Measurements from ENCODE around the gene CDX1.

Gene CDX1

DNA sequence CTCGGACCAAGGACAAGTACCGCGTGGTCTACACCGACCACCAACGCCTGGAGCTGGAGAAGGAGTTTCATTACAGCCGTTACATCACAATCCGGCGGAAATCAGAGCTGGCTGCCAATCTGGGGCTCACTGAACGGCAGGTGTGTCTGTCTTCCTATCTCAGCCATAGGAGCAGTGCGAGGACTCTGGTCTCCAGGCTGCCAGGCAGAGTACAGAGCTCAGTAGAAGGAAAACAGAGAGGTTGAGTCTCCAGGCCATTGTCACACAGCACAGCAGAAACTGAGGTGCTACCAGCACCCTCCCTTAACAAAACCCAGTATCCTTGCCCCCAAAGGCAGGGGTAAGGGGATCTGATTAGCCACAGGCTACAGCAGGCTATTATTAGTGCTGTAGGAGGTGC, 16.2 kb downstream of the CDX1 start:
- TF ChIP-seq, protein P1, sequence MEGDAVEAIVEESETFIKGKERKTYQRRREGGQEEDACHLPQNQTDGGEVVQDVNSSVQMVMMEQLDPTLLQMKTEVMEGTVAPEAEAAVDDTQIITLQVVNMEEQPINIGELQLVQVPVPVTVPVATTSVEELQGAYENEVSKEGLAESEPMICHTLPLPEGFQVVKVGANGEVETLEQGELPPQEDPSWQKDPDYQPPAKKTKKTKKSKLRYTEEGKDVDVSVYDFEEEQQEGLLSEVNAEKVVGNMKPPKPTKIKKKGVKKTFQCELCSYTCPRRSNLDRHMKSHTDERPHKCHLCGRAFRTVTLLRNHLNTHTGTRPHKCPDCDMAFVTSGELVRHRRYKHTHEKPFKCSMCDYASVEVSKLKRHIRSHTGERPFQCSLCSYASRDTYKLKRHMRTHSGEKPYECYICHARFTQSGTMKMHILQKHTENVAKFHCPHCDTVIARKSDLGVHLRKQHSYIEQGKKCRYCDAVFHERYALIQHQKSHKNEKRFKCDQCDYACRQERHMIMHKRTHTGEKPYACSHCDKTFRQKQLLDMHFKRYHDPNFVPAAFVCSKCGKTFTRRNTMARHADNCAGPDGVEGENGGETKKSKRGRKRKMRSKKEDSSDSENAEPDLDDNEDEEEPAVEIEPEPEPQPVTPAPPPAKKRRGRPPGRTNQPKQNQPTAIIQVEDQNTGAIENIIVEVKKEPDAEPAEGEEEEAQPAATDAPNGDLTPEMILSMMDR (IDR thresholded peaks at IDR 0.05; ENCODE audit: insufficient read depth, missing control alignments) = no peak
- DNase-seq (ENCODE audit: insufficient read length, low spot score) (no peak), FAIRE-seq (no peak)

DNA sequence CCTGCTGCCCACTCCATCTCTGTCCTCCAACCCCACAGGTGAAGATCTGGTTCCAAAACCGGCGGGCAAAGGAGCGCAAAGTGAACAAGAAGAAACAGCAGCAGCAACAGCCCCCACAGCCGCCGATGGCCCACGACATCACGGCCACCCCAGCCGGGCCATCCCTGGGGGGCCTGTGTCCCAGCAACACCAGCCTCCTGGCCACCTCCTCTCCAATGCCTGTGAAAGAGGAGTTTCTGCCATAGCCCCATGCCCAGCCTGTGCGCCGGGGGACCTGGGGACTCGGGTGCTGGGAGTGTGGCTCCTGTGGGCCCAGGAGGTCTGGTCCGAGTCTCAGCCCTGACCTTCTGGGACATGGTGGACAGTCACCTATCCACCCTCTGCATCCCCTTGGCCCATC, 16.9 kb downstream of the CDX1 start:
- no peak for DNase-seq (ENCODE audit: insufficient read length, low spot score)
- no peak for FAIRE-seq
- TF ChIP-seq, protein P1 (IDR thresholded peaks at IDR 0.05; ENCODE audit: insufficient read depth, missing control alignments) = no peak

DNA sequence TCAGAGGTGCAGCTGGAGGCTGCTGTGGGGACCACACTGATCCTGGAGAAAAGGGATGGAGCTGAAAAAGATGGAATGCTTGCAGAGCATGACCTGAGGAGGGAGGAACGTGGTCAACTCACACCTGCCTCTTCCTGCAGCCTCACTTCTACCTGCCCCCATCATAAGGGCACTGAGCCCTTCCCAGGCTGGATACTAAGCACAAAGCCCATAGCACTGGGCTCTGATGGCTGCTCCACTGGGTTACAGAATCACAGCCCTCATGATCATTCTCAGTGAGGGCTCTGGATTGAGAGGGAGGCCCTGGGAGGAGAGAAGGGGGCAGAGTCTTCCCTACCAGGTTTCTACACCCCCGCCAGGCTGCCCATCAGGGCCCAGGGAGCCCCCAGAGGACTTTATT, 17.4 kb downstream of the CDX1 start:
- FAIRE-seq (no peak), DNase-seq (ENCODE audit: insufficient read length, low spot score) (no peak)
- TF ChIP-seq, protein P1 (IDR thresholded peaks at IDR 0.05; ENCODE audit: insufficient read depth, missing control alignments) = no peak

DNA sequence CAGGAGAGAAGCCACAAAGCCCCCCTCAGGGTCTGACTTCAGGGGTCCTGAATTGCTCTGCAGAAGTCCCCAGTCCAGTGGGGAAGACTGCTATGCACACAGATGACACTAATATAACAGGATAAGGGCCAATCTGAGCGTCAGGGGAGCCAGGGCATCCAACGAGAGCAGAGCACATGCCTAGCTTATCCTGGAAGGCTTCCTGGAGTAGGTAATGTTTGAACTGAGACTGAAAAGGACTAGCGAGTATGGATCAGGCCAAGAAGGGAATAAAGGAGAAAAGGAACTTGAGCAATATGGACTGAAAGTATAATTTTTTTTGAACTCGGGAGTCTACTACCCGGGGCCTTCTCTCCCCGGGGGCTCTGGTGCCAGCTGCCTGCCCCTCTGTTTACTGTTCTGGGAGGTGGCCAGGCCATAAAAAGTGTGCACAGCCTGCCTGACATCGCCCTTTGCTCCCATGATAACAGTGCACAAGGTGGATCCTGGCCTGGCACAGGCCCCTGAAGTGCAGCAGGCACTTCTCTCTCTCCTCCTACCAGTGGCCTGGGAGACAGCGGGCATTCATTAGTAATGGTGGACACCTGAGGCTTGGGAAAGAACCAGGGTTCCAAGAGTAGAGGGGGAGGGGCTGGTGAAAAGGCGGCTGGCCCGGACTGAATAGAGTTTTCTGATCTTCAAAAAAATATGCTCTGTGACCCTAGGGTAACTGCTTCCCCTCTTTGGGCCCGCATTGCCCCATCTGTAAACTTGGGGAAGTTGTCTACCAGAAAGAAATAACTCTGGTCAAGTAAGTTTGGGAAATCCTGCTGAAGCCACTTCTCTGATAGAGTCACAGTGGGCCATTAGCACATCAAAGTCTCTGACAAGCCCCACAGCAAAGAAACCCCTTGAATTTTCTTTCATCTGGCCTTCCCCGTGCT, 18.7 kb downstream of the CDX1 start:
- DNase-seq (ENCODE audit: insufficient read length, low spot score) = no peak
- TF ChIP-seq, protein P1 (IDR thresholded peaks at IDR 0.05; ENCODE audit: insufficient read depth, missing control alignments) = no peak
- FAIRE-seq = no peak

DNA sequence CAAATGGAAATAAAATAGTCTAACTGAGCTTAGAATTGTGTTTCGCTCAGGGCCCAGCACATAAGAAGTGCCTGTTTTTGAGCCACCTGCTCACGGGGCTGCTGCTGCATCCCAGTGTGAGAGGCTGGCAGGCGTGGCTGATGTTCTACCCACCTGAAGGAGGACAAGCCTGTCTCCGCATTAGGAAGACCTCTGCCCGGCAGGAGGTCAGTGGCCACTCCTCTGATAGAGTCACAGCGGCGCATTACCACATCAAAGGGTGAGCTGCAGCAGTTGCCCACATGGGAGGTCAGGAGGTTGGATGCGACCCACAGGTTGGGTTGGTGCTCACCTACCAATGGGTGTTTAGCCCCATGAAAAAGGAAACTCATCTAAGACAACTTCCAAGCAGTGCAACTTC, 19.6 kb downstream of the CDX1 start:
- FAIRE-seq = no peak
- TF ChIP-seq, protein P1 (IDR thresholded peaks at IDR 0.05; ENCODE audit: insufficient read depth, missing control alignments) = no peak
- DNase-seq (ENCODE audit: insufficient read length, low spot score) = no peak

DNA sequence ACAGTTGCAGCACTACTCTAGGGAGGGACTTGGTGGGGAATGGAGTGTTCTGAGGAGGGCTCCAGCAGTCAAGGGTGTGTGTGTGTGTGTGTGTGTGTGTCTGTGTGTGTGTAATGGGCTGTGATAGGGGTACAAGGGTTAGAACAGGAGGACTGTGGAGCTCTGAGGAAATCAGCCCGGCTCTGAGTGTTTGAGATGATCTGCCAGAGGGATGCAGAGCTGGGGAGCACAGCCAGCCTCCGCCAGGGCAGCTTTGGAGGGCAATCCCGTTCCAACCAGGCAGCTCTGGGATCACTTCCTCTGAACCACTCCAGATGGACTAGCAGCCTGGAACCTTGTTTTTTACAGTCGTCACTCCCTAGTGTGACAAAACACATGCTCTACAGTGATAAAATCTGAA, 20.3 kb downstream of the CDX1 start:
- TF ChIP-seq, protein P1 (IDR thresholded peaks at IDR 0.05; ENCODE audit: insufficient read depth, missing control alignments) = no peak
- FAIRE-seq = no peak
- no peak for DNase-seq (ENCODE audit: insufficient read length, low spot score)

DNA sequence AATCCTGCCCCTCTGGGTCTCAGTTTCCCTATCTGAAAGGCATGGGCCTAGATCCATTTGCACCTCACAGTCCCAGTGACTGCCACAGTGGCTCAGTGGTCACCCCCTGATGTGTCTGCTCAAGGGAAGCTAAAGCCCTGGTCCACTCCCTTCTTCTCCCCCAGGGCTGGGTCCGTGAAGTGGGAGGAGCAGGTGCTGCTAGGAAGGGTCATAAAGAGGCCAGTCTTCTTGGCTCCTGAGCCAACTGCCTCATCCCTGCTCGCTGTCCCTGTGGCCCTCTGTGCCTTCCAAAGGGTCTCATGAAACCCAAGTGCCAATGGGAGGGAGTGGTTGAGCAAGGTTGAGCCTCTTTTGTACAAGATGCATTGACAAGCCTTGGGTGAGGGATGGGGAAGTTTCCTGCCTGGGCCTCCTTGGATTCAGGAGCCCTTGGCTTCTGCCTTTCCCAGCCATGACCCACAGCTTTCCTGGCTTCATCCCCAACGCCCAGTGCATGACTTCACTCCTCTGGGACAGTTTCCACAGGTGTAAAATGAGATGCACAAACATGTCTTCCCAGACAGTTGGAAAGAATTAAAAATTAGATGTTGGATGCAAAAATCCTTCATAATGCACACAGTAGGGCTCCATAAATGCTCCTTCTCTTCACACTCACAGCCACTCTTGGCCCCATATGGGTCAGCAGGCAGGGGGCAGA, 21.7 kb downstream of the CDX1 start:
- TF ChIP-seq, protein P1 (IDR thresholded peaks at IDR 0.05; ENCODE audit: insufficient read depth, missing control alignments) = no peak
- no peak for DNase-seq (ENCODE audit: insufficient read length, low spot score)
- FAIRE-seq = no peak

Measured in D721Med (cell line).